GM13977 (cell line): ENCODE results near the gene CACNA1C.

ENCODE experiments used
- DNase-seq: peaks from one replicate; pipeline ENCODE4 v3.0.0; 2012; ENCODE audit warnings: low spot score
- in situ Hi-C: fragments of 300-500 bp; cut with MboI; formaldehyde crosslinking; loops from one replicate; pipeline ENCODE4 v1.12.0; 2022; ENCODE audit warnings: low sequenced_read_pairs, low pct_unique_long_range_greater_than_20kb, mixed read lengths, inconsistent platforms; ENCODE audit not compliant: unreplicated experiment
- TF ChIP-seq, protein P1 (sequence below): IDR thresholded peaks from 2 replicates; pipeline ENCODE4 v1.5.1; 2012; ENCODE audit warnings: mild to moderate bottlenecking, control low read depth; ENCODE audit not compliant: insufficient read depth; ENCODE audit errors: extremely low read depth, missing control alignments

CACNA1C gene

GRCh38 chr12:2183556-2184541 lies 131.1 kb downstream of the CACNA1C start:
- TF ChIP-seq, protein P1, sequence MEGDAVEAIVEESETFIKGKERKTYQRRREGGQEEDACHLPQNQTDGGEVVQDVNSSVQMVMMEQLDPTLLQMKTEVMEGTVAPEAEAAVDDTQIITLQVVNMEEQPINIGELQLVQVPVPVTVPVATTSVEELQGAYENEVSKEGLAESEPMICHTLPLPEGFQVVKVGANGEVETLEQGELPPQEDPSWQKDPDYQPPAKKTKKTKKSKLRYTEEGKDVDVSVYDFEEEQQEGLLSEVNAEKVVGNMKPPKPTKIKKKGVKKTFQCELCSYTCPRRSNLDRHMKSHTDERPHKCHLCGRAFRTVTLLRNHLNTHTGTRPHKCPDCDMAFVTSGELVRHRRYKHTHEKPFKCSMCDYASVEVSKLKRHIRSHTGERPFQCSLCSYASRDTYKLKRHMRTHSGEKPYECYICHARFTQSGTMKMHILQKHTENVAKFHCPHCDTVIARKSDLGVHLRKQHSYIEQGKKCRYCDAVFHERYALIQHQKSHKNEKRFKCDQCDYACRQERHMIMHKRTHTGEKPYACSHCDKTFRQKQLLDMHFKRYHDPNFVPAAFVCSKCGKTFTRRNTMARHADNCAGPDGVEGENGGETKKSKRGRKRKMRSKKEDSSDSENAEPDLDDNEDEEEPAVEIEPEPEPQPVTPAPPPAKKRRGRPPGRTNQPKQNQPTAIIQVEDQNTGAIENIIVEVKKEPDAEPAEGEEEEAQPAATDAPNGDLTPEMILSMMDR: no peak
- DNase-seq: no peak
- in situ Hi-C loops: no loop called here

DNA sequence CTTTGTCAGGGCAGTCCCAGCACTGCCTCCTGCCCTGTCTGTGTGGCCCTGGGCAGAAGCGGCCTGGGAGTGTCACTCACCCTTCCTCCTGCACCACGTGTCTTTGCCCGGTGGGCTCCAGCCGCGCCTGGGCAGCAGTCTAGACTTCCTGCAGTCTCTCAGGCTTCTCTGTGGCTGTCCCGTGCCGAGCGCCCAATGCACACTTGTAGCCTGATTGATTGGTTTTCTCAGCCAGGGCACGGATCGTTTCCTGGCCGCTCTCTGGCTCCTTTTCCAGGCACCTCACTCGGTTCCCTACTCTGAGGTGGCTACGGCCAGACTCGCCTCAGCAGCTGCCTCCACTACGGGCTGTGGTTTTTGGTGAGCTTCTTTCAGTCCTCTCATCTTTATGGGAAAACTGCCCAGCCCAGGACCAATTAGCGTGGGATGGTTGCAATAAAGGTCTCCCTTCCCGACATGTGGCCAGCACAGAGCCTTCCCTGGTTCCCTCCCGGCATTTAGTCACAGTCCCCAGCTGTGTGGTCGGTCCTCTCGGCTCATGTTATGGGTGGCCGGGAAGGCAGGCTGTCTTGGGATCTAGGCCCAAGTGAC lies 133.1 kb downstream of the CACNA1C start:
- DNase-seq: no peak
- TF ChIP-seq, protein P1: no peak
- in situ Hi-C loops: no loop called here

- in situ Hi-C loops: no loop called here
- TF ChIP-seq, protein P1: no peak
- no peak for DNase-seq
Measured at GRCh38 chr12:2187195-2187945, 134.6 kb downstream of the CACNA1C start.

DNA sequence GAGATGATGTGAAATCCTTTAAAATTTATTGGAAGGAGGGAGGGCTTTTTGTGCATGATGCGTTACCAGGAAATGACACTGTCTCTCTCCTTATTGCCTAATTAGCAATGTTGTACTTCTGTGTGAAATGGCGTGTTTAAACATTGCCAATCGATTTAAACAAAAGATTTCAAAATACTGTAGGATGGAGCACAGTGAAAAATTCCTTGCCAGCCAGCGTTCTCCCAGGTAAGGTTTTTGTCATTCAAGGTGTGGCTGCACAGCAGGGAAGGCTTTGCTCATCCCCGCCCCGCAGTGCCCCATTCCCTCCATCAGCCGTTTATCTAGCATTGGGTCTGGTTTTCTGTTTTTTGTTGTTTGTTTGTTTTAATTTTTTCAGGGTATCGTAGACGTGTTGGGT lies 137.3 kb downstream of the CACNA1C start:
- in situ Hi-C loops: no loop called here
- no peak for DNase-seq
- TF ChIP-seq, protein P1: no peak

DNA sequence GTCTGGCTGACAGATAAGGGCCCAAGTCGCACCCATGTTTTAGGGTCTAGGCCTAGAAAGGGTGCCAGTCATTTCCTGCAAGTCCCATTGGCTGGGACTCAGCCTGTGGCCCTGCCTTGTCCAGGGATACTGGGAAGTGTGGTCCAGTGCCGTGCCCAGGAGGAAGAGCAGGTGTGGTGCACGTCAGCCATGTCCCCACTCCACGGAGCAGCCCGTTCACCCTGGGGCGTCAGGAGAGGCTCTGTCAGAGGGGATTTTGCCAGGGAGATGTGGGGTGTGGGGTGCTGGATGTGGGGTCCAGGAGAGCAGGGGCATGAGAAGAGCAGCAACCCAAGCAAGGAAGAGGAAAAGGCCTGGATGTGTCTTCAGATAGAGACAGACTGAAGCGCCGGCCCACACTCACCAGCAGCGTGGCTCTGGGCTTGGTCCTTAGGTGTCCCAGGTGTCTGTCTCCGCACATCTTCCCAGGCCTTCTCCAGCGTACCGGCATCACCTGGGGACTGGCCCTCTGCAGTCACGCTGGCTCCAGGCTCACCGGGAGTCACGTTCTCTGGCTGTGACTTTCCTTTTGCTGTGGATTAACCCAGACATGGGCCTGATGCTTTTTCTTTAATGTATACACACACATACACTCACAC lies 138.2 kb downstream of the CACNA1C start:
- DNase-seq: no peak
- TF ChIP-seq, protein P1: no peak
- in situ Hi-C loops: no loop called here

DNA sequence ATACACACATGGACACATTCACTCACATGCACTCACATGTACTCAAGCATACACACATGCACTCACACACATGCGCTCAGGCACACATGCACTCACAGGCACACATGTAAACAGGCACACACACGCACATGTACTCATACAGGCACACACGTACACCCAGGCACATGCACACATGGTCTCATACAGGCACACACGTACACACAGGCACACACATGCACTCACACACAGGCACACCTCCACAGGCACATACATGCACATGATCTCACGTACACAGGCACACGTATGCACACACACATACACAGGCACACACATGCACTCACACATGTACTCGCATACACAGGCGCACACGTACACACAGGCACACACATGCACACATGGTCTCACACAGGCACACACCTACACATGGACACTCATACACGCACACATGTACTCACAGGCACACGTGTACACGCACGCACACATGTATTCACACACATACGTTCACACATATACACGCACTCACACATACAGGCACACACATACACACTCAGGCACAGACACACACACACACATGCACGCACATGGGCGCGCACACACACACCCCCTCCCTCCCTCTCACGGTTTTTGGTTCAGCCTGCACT lies 138.9 kb downstream of the CACNA1C start:
- in situ Hi-C loops: no loop called here
- DNase-seq: no peak
- TF ChIP-seq, protein P1: no peak
